NCI-H2196 (cell line): ENCODE results near the gene ST6GAL1.
"Not testable (repeated sequence)": the region's sequence is repeated elsewhere in the genome, so short reads cannot be mapped to it uniquely, and the experiment has no call there.

Experiments
- DNase-seq: peaks from one replicate; lab custom pipeline; 2025; ENCODE audit not compliant: unreplicated experiment; lab: John Stamatoyannopoulos, UW

ST6GAL1 gene

GRCh38 chr3:186966406-186966805 is 36.1 kb downstream of the ST6GAL1 start:
- DNase-seq = no peak

- DNase-seq = not testable (repeated sequence)
Measured at GRCh38 chr3:186967236-186967635, 36.9 kb downstream of the ST6GAL1 start.

- no peak for DNase-seq
Measured at GRCh38 chr3:186967686-186968085, 37.4 kb downstream of the ST6GAL1 start.

- DNase-seq = no peak
Measured at GRCh38 chr3:186969607-186970006, 39.3 kb downstream of the ST6GAL1 start.

GRCh38 chr3:186971106-186971505 is 40.8 kb downstream of the ST6GAL1 start:
- DNase-seq = peak; percentile 79

GRCh38 chr3:186971578-186971977 is 41.3 kb downstream of the ST6GAL1 start:
- DNase-seq = peak; percentile 94

- DNase-seq = no peak
Measured at GRCh38 chr3:186973702-186974101, 43.4 kb downstream of the ST6GAL1 start.

GRCh38 chr3:186974824-186975313 is 44.5 kb downstream of the ST6GAL1 start:
- DNase-seq = no peak

GRCh38 chr3:186975726-186976125 is 45.4 kb downstream of the ST6GAL1 start:
- no peak for DNase-seq

- peak; percentile 100 for DNase-seq
Measured at GRCh38 chr3:186976837-186977750, 46.8 kb downstream of the ST6GAL1 start.

GRCh38 chr3:186978712-186979111 is 48.4 kb downstream of the ST6GAL1 start:
- no peak for DNase-seq

- DNase-seq = no peak
Measured at GRCh38 chr3:186979852-186980251, 49.5 kb downstream of the ST6GAL1 start.

- DNase-seq = no peak
Measured at GRCh38 chr3:186980989-186981388, 50.7 kb downstream of the ST6GAL1 start.

- no peak for DNase-seq
Measured at GRCh38 chr3:186983659-186984058, 53.3 kb downstream of the ST6GAL1 start.

GRCh38 chr3:186984064-186984463 is 53.7 kb downstream of the ST6GAL1 start:
- no peak for DNase-seq

GRCh38 chr3:186985661-186986364 is 55.5 kb downstream of the ST6GAL1 start:
- DNase-seq = no peak

GRCh38 chr3:186986406-186986805 is 56.1 kb downstream of the ST6GAL1 start:
- no peak for DNase-seq

- DNase-seq = no peak
Measured at GRCh38 chr3:186986816-186987215, 56.5 kb downstream of the ST6GAL1 start.

GRCh38 chr3:186988806-186989205 is 58.5 kb downstream of the ST6GAL1 start:
- DNase-seq = no peak

GRCh38 chr3:186989429-186989828 is 59.1 kb downstream of the ST6GAL1 start:
- no peak for DNase-seq

- DNase-seq = no peak
Measured at GRCh38 chr3:186990277-186990676, 60.0 kb downstream of the ST6GAL1 start.

- no peak for DNase-seq
Measured at GRCh38 chr3:186990878-186991308, 60.6 kb downstream of the ST6GAL1 start.
